ENCODE data around the gene CCDC195.
A peak's percentile ranks its signal among the peaks of the same experiment; 100 is the strongest.

Gene CCDC195, protein sequence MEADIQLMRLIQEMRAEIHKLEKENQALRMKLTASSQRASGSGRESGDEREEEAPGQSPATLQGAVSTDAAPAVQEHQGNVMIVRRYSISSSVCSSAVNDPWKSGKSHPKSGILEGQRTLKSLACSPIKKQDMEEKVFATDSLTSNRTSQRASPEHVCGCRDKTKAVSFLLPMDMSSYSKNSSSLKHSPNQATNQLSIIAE

GRCh38 chr2:224716201-224716600 is at the start of gene CCDC195:
CCDC195 (minus strand) TSS chr2:224716365; CDS start chr2:224716365, 0 bp downstream.
- no peak for DNase-seq (ENCODE audit: low read depth in 2 of 2)

GRCh38 chr2:224764565-224765236 is 48.5 kb upstream of the CCDC195 start:
- DNase-seq (ENCODE audit: low read depth in 2 of 2): no peak

DNA sequence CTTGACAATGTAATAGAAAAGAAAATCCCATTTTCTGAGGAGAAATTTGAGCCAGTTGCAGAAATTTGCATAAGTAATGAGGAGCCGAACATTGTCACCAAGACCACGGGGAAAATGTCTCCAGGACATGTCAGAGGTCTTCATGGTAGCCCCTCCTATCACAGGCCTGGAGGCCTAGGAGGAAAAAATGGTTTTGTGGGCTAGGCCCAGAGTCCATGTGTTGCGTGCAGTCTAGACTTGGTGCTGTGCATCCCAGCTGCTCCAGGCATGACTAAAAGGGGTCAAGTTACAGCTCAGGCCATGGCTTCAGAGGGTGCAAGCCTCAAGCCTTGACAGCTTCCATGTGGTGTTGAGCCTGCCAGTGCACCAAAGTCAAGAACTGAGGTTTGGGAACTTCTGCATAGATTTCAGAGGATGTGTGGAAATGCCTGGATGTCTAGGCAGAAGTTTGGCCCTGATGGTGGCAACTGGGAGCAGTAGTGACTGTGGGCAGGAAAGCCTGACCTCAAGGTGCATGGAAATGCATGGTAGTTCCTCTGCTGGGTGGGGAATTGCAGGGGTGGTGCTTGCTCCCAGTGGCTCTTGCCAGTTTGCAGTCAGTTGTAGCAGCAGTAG is 41.9 kb upstream of the CCDC195 start:
- DNase-seq (ENCODE audit: low read depth in 2 of 2): no peak

- DNase-seq (ENCODE audit: low read depth in 2 of 2): peak; percentile 60 to 71
These were observed 37.8 kb upstream of the CCDC195 start for GRCh38 chr2:224753743-224754540.

DNA sequence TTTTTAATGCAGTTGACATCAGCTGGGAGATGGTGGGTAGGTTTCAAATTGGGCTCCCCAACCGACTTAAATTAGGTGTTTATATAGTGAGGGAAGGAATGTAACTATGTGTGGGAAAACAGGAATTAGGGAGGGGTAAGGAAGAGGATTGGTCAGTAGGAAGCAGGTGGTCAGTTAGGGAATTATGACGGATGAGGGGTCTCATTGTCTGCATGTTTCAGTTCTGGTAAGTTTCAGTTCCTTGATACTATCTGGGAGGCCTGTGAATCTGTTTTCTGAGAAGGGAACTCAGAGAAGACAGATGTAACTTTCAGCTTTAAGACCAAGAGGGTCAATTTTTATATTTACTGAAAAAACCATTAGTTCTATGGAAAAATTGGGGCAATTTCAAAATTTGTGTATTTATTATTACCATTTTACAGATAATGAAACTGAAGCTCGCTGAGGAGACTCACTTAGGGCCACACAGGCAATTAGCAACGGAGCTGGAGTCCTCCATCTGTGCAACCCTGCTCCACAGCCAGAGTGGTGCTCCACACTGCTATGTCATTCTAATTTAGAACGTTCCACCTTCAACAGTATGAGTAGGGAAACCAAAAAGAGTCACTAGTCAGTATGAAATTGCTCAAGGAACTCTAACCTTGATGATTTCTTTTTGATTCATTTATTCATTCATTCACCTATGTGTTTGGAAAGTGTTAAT is 36.0 kb upstream of the CCDC195 start:
- no peak for DNase-seq (ENCODE audit: low read depth in 2 of 2)

DNA sequence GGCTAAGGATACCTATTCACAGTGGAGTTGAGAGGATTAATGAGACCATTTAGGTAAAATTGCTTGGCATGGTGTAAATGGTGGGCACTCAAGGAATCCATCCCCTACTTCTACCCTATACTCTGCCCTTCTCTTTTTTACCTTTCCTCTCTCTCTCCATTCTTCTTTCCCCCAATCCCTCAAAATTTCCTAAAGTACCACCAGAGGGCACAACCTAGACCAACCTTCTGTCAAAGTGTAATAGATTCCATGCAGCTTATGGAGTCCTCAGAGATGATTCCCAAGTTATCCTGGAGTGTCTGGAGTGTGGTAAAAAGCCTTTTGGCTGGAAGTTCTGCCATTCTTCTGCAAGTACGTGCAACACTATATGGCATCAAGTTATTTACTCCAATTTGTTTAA is 33.0 kb upstream of the CCDC195 start:
- no peak for DNase-seq (ENCODE audit: low read depth in 2 of 2)

- no peak for DNase-seq (ENCODE audit: low read depth in 2 of 2)
These were observed 31.6 kb upstream of the CCDC195 start for GRCh38 chr2:224747765-224748164.

GRCh38 chr2:224736227-224736626 is 20.1 kb upstream of the CCDC195 start:
- DNase-seq (ENCODE audit: low read depth in 2 of 2): no peak

GRCh38 chr2:224734949-224735348 is 18.8 kb upstream of the CCDC195 start:
- no peak for DNase-seq (ENCODE audit: low read depth in 2 of 2)

DNA sequence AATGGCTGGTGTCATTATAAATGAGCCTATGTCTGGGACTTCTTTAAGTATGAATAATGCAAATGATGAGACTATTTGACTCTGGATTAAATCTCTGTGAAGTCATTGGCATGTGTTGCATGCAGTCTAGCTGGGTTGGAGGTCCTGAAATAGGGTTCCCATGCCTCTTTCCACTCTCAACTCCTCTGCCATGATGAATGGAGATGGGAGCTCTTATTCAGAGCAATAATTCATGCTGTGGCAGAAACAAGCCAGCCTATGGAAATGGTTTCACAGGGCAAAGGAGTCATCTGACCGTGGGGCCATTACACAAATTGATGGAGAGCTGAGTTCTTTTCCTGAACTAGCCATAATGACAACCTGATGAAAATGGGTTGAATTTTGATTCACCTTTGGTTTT is 15.5 kb upstream of the CCDC195 start:
- DNase-seq (ENCODE audit: low read depth in 2 of 2): no peak

DNA sequence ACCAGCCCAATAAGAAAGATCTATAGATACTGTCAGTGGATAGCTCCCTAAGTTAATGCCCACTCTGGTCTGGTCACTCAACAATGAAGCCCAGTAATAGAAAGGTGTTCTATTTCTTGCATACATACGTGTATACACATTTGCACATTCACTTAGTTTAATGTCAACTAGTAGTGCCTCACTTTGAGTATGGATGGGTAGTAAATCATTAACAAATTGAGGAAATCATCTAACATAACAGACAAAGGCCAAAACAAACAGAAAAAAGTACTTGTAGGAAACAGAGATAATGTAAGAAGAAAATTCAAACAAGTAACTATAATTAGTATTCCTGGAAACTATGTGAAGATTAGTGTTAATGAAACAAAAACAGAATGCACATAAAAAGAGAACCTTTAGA is 13.3 kb upstream of the CCDC195 start:
- no peak for DNase-seq (ENCODE audit: low read depth in 2 of 2)

DNA sequence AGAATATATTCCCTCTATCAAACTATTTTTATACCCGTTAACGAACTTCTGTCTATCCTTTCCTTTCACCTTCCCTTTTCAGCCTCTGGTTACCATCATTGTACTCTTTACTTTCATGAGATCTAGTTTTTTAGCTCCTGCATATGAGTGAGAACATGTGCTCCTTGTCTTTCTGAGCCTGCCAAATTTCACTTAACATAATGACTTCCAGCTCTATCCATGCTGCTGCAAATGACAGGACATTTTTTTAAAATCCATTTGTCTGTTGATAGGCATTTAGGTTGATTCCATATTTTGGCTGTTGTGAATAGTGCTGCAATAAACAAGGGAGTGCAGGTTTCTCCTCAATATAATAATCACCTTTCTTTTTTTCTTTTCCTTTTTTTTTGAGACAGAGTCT is 8.2 kb upstream of the CCDC195 start:
- no peak for DNase-seq (ENCODE audit: low read depth in 2 of 2)

DNA sequence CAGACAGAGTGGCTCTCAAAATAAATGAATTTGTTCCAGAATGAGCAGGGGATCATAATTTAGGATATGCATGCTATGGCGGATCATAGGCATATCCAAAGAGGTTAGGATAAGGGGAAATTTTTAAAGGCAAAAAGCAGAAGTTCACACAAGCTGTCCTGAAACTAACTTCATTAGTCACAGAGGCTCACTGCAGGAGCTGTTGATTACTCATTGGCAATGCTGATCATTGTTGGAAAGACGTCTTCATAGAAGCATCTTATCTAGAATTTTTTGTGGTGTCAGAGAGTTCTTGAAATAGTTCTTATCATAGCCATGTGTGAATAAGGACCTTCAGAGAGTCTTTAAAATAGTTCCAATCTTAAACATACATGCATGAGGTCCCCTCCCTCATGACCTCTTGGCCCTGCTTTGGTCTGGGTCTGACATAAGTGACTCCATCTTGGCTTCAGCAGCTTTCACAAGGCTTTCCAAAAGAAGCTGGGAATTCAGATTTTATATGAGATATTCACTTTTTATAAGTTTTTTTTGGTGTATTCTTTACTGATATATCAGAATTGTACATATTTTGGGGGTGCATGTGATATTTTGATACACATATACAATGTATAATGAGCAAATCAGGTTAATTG is 7.5 kb upstream of the CCDC195 start:
- peak in 1 of 2 experiments; percentile 24 for DNase-seq (ENCODE audit: low read depth in 2 of 2)

DNA sequence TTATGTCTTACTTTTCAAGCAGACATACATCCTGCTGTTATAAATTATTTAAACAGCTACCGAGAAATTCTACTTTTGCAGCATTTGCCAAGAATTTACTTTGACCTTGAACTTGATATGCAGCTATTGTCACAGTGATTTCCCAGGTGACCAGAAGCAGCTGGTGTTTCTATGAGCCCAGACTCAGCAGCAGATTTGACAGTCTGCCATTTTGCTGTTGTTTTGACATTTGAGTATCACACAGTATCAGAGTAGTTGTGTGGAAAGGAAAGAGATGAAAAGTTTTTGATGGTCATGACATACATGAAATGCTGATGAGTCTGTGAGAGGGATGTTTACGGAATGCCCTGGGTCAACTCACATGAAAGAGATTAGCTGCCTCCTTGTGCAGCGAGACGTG is 6.6 kb upstream of the CCDC195 start:
- no peak for DNase-seq (ENCODE audit: low read depth in 2 of 2)

- peak in 1 of 2 experiments; percentile 27 for DNase-seq (ENCODE audit: low read depth in 2 of 2)
These were observed 6.1 kb upstream of the CCDC195 start for GRCh38 chr2:224722250-224722649.

- DNase-seq (ENCODE audit: low read depth in 2 of 2): no peak
These were observed 756 bp upstream of the CCDC195 start for GRCh38 chr2:224716921-224717320.

- DNase-seq (ENCODE audit: low read depth in 2 of 2): no peak
These were observed 4.1 kb downstream of the CCDC195 start for GRCh38 chr2:224711859-224712665.

DNA sequence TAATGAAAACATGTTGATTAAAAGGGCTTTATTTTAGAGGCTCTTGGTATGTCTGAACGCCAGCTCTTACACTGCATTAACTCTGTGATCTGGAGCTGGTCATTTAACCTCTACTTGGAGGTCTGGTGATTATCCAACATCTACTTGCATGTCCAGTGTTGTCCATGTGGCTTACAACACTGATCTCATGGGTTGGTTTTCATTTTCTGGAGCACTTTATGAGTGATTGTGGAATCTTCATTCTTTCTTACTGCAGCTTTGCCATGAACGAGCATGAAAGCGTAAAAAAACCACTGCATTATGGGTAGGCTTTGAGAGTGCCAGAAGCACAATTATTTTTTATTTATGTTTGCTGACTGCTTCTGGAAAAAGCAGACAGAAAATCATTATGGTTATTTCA is 4.8 kb downstream of the CCDC195 start:
- DNase-seq (ENCODE audit: low read depth in 2 of 2): no peak

- no peak for DNase-seq (ENCODE audit: low read depth in 2 of 2)
These were observed 6.9 kb downstream of the CCDC195 start for GRCh38 chr2:224709301-224709700.

DNA sequence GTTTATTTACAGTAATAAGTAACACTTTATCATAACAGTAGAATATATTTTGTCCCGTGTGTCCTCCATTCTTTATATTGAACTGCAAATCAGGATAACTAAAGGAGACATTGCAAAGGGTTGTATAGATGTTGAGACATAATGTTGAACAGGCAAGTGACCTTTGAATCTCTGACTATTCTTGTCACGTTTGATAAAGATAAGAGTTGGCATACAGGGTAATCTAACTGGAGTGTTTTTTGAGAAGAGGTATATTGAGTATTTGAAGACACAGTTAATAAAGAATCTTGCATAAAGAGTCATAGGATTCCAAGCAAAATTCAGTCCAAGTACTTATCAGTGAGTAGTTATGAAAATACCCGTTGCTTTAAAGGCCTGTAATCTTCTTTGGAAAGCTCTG is 21.7 kb downstream of the CCDC195 start:
- DNase-seq (ENCODE audit: low read depth in 2 of 2): no peak
